GM15510 (cell line): ENCODE measurements around the gene PLA2G12A.
A peak's percentile ranks its signal among the peaks of the same experiment; 100 is the strongest.

Source experiments
- POLR2A ChIP-seq: IDR thresholded peaks from 3 replicates; pipeline ENCODE4 v1.6.1; 2011; ENCODE audit warnings: borderline replicate concordance; ENCODE audit not compliant: insufficient read length; ENCODE audit errors: extremely low read depth

The PLA2G12A gene

GRCh38 chr4:109729718-109730618 lies at the start of gene PLA2G12A:
Gene PLA2G12A, minus strand, starts transcription at chr4:109730070. Its CDS starts 261 bp downstream, at chr4:109729809.
- TF ChIP-seq POLR2A: peak; percentile 76

DNA sequence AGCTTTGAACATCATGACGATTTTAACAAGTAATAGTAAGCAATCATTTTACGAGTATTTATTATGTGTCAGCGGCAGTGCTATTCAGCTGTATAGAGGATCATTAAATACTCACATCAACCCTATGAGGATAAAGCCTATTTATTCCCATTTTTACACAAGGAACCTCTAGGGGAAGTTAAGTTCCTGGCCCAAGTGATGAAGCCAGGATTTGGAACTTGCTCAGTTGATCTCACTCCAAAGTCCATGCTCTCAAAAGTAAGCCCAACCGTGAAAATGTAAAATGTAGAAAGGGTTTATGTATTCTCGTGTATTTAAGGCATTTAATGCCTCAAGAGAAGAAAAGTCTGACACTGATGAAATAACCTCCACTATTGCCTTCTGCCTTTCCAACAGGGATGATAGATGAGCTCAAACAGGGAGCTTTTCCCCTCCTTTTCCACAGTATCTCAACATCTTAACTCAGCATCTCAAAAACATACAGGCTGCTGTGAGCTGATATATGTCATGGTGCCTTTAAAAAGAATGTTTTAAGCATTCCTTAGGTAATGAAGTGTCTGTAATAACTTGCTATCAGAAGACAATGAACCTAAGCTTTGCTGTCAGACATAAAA lies 35.0 kb upstream of the PLA2G12A start:
- no peak for TF ChIP-seq POLR2A

- no peak for TF ChIP-seq POLR2A
These were observed 34.5 kb upstream of the PLA2G12A start for GRCh38 chr4:109764376-109764775.

- TF ChIP-seq POLR2A: no peak
These were observed 30.8 kb upstream of the PLA2G12A start for GRCh38 chr4:109760682-109761081.

DNA sequence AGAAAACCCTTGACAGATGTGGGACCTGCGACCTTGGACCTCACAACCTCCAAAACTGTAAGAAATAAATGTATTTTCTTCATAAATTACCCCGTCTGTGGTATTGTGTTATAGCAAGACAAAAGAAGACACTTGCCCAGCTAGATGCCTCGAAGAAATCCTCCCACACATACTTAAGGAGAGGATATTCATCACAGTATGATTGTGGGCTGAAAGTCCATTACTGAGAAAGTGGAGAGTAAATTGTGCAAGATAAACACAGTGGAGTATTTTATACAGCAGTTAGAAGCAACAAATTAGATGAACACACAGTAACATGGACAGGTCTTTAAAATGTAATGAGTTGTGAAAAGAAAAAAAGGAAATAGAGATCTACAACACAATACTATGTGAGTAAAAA lies 25.8 kb upstream of the PLA2G12A start:
- no peak for TF ChIP-seq POLR2A

DNA sequence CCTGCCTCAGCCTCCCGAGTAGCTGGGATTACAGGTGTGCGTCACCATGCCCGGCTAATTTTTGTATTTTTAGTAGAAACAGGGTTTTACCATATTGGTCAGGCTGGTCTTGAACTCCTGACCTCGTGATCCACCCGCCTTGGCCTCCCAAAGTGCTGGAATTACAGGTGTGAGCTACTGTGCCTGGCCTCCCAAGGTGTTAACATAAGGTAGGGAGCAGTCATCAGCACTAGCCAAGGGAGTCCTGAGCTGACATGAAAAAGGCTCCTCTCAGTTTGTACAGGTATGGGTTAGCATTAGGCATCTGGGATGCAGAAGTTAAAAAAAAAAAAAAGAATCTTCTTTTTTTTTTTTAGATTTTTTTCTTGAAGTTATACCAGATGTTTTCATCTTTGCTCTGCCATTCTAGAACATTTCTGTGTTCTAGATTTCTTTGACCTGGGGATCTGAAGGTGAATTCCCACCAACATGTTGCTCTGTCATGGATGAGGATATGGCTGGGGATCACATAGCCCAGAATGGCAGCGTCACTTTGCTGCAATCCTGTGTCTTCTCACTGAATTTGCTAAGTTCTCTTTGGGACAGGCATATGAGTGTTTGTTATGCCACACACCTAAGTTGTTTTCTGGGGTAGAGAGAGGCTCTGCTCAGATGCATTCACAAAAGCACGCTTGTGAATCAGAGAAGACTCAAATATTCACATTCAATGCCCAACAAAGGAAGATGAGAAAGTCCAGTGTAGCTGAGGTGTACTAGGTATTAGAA lies 24.4 kb upstream of the PLA2G12A start:
- no peak for TF ChIP-seq POLR2A

DNA sequence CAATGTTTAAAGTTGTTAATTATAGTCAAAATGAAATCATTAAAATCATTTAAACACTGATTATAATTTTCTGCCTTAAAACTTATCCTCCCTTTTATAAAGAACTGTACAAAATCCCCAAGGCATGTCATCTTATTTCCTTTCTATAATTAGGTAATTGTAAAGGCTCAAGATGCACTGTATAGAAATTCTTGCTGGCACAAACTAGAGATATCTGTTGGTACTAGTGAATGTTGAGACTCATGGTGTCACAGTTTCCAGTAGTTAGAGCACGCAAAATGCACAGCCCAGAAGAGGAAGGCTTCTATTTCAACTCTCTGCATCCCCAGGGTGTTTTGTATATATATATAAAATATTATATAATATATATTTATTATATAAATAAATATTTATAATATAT lies 22.7 kb upstream of the PLA2G12A start:
- TF ChIP-seq POLR2A: no peak

DNA sequence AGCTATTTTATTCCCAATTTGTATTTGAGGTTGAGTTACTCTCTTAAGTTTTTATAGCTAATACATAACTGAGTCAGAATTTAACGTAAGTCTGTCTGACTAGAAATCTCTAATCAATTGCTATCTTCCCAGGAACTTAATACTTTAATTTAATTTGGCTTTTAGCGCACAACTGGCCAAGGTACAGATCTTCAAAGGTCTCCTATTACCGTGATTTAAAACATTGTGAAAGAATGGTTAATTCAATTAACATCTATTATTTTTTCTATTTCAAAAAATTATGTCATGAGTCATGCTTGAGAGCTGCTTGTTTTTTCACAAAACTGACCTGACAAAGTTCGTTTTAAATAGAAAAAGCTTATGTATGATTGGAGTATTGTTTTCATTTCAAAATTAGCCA lies 22.0 kb upstream of the PLA2G12A start:
- TF ChIP-seq POLR2A: no peak

- TF ChIP-seq POLR2A: no peak
These were observed 20.9 kb upstream of the PLA2G12A start for GRCh38 chr4:109750652-109751244.

DNA sequence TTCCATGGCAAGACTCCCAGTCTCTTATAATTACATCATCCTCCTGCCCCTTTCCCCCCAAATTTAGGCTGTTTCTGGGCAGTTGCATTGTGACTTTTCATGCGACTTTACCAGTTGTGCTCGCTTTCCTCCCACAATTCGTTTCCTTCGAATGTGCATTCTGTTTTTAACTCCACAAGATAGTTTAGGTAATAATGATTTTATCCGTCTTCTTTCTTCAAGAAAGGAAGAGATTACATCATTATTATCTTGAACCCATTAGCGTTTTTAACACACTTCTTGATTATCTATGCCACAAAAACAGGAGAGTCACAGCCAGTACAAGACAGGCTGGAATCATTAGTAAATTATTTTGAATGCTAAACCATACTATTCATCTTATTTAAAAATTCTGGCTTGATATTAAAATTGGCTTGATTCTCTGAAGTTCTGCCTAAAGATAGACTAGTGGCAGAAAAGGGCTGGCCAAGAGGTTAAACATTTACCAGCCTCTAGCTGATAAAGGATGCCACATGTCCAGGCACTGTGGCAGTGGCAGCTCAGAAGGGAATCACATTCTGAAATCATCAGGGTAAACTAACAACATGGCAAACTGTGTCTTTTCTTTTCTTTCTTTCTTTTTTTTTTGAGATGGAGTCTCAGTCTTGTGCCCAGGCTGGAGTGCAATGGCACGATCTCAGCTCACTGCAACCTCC lies 19.7 kb upstream of the PLA2G12A start:
- TF ChIP-seq POLR2A: no peak

DNA sequence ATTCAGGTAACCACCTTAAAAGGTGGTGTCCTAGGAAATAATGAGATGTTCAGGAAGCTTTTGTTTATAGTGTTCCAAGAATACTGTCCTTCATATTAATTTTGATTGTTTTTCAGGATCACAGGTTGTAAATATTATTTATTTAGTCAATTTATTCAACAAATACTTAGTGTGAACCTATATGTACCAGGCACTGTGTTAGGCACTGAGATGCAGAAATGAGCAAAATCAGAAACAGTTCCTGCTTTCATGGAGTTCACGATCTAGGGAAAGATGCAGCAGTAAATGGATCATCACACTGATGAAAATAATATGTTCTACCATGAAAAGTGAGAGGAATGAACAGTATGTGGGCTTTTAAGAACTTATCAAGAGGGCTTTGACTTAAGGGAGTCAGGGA lies 18.2 kb upstream of the PLA2G12A start:
- TF ChIP-seq POLR2A: no peak

DNA sequence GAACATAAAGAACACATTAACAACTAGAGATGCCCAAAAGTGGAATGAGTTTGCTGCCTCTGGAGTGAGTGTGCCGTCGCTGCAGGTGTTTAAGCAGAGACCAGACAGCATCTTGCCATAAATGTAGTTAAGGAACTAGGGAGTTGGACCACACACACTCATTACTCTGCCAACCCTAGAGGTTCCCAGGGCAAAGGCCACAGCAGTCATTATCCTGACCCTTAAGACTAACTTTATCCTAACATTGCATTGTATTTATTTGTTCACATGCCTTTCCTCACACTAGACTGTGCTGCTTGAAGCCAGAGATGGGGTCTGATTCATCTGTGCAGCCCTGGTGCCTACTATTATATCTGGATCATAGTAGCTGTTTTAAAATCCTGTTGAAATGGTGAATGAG lies 16.9 kb upstream of the PLA2G12A start:
- TF ChIP-seq POLR2A: no peak

- no peak for TF ChIP-seq POLR2A
These were observed 16.0 kb upstream of the PLA2G12A start for GRCh38 chr4:109745830-109746229.

- TF ChIP-seq POLR2A: no peak
These were observed 9.7 kb upstream of the PLA2G12A start for GRCh38 chr4:109739547-109739946.

DNA sequence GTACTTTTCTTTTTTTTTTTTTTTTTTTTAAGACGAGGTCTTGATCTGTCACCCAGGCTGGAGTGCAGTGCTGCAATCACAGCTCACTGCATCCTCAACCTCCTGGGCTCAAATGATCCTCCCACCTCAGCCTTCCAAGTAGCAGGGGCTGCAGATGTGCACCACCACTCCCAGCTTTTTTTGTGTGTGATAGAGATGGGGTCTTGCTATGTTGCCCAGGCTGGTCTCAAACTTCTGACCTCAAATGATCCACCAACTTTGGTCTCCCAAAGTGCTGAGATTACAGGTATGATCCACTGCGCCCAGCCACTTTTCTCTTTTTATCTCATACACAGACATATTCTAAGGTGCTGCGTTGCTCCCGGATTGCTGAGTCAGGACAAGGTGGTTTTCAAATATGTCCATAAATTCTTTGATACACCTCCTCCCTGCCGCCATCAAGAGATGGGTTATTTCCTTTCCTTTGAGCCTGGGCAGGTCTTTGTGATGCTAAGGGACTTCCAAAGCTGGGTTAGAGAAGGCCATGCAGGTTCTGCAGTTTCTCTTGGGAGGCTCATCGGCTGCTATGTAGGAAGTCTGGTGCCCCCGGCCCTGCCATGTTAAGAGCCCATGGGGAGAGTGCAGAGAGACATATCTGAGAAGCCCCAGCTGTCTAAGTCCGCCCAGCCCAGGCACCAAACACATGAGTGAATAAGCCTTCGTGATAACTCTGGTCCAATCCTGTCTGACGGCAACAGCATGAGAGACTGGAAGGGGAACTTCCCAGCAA lies 8.4 kb upstream of the PLA2G12A start:
- no peak for TF ChIP-seq POLR2A
